ENCODE results near the gene SOX4.
A peak's percentile ranks its signal among the peaks of the same experiment; 100 is the strongest.

The SOX4 gene

DNA sequence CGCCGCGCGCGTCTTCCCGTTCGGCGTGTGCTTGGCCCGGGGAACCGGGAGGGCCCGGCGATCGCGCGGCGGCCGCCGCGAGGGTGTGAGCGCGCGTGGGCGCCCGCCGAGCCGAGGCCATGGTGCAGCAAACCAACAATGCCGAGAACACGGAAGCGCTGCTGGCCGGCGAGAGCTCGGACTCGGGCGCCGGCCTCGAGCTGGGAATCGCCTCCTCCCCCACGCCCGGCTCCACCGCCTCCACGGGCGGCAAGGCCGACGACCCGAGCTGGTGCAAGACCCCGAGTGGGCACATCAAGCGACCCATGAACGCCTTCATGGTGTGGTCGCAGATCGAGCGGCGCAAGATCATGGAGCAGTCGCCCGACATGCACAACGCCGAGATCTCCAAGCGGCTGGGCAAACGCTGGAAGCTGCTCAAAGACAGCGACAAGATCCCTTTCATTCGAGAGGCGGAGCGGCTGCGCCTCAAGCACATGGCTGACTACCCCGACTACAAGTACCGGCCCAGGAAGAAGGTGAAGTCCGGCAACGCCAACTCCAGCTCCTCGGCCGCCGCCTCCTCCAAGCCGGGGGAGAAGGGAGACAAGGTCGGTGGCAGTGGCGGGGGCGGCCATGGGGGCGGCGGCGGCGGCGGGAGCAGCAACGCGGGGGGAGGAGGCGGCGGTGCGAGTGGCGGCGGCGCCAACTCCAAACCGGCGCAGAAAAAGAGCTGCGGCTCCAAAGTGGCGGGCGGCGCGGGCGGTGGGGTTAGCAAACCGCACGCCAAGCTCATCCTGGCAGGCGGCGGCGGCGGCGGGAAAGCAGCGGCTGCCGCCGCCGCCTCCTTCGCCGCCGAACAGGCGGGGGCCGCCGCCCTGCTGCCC, 1.1 kb downstream of the SOX4 start:
- DNase-seq, result no peak

DNA sequence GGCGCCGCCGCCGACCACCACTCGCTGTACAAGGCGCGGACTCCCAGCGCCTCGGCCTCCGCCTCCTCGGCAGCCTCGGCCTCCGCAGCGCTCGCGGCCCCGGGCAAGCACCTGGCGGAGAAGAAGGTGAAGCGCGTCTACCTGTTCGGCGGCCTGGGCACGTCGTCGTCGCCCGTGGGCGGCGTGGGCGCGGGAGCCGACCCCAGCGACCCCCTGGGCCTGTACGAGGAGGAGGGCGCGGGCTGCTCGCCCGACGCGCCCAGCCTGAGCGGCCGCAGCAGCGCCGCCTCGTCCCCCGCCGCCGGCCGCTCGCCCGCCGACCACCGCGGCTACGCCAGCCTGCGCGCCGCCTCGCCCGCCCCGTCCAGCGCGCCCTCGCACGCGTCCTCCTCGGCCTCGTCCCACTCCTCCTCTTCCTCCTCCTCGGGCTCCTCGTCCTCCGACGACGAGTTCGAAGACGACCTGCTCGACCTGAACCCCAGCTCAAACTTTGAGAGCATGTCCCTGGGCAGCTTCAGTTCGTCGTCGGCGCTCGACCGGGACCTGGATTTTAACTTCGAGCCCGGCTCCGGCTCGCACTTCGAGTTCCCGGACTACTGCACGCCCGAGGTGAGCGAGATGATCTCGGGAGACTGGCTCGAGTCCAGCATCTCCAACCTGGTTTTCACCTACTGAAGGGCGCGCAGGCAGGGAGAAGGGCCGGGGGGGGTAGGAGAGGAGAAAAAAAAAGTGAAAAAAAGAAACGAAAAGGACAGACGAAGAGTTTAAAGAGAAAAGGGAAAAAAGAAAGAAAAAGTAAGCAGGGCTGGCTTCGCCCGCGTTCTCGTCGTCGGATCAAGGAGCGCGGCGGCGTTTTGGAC, 2.0 kb downstream of the SOX4 start:
- no peak for DNase-seq

DNA sequence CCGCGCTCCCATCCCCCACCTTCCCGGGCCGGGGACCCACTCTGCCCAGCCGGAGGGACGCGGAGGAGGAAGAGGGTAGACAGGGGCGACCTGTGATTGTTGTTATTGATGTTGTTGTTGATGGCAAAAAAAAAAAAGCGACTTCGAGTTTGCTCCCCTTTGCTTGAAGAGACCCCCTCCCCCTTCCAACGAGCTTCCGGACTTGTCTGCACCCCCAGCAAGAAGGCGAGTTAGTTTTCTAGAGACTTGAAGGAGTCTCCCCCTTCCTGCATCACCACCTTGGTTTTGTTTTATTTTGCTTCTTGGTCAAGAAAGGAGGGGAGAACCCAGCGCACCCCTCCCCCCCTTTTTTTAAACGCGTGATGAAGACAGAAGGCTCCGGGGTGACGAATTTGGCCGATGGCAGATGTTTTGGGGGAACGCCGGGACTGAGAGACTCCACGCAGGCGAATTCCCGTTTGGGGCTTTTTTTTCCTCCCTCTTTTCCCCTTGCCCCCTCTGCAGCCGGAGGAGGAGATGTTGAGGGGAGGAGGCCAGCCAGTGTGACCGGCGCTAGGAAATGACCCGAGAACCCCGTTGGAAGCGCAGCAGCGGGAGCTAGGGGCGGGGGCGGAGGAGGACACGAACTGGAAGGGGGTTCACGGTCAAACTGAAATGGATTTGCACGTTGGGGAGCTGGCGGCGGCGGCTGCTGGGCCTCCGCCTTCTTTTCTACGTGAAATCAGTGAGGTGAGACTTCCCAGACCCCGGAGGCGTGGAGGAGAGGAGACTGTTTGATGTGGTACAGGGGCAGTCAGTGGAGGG, 2.8 kb downstream of the SOX4 start:
- no peak for DNase-seq

DNA sequence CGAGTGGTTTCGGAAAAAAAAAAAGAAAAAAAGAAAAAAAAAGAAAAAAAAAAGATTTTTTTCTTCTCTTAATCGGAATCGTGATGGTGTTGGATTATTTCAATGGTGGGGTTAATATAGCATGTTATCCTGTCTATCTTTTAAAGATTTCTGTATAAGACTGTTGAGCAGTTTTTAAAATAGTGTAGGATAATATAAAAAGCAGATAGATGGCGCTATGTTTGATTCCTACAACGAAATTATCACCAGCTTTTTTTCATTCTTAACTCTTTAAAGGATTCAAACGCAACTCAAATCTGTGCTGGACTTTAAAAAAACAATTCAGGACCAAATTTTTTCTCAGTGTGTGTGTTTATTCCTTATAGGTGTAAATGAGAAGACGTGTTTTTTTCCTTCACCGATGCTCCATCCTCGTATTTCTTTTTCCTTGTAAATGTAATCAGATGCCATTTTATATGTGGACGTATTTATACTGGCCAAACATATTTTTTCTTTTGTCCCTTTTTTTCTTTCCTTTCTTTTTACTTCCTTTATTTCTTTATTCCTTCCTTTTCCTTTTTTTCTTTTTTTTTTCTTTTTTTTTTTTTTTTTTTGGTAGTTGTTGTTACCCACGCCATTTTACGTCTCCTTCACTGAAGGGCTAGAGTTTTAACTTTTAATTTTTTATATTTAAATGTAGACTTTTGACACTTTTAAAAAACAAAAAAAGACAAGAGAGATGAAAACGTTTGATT, 3.6 kb downstream of the SOX4 start:
- peak; percentile 37 for DNase-seq

DNA sequence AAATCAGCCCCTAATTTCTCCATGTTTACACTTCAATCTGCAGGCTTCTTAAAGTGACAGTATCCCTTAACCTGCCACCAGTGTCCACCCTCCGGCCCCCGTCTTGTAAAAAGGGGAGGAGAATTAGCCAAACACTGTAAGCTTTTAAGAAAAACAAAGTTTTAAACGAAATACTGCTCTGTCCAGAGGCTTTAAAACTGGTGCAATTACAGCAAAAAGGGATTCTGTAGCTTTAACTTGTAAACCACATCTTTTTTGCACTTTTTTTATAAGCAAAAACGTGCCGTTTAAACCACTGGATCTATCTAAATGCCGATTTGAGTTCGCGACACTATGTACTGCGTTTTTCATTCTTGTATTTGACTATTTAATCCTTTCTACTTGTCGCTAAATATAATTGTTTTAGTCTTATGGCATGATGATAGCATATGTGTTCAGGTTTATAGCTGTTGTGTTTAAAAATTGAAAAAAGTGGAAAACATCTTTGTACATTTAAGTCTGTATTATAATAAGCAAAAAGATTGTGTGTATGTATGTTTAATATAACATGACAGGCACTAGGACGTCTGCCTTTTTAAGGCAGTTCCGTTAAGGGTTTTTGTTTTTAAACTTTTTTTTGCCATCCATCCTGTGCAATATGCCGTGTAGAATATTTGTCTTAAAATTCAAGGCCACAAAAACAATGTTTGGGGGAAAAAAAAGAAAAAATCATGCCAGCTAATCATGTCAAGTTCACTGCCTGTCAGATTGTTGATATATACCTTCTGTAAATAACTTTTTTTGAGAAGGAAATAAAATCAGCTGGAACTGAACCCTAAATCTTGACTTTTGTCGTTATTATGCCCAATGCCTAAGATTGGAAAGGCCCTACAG, 4.5 kb downstream of the SOX4 start:
- no peak for DNase-seq

DNA sequence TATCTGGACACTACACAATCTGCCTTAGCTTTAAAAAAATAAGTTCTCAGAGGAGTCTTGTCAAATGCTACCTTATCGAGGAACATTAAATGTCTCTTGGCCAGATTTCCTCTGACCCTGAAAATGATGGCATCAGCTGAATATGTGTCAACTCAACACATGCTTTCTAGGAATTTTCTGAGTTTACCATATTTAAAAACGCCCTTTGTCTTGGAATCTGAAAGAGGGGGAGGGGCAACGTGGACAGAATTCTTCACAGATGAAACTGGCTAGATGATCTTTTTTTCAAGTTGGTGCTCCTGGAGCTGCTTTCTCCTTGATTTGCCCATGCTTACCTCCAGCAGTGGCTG, 5.1 kb downstream of the SOX4 start:
- DNase-seq, result no peak

DNA sequence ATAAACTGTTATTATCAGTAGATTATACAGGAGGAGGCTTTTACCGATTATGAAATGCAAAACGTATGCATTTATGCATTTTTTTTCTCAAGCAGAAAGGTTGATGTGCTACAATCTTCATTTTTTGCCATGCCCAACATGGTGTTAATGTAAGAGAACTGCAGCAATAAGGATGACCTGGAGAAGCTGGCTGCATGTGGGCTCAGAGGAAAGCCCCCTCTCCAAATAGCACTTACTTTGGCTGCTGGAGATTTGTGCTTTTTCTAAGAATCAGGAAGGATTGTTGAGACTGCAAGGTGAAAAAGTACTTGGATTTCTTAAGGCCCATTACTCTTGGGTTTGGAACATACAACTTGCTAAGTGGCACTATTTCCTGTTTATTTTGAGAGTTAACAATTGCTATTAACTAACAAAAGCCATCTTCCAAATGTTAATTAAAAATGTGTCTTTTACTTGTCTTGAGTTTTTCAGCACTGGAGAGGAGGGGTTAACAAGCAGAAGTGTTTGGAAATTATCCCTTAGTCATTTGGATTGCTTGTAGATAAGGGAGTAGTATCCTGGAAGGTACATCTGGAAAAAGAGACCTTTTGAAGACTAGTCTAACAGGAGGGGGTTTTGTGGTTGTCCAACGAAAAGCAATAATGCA, 5.6 kb downstream of the SOX4 start:
- DNase-seq, result no peak

DNA sequence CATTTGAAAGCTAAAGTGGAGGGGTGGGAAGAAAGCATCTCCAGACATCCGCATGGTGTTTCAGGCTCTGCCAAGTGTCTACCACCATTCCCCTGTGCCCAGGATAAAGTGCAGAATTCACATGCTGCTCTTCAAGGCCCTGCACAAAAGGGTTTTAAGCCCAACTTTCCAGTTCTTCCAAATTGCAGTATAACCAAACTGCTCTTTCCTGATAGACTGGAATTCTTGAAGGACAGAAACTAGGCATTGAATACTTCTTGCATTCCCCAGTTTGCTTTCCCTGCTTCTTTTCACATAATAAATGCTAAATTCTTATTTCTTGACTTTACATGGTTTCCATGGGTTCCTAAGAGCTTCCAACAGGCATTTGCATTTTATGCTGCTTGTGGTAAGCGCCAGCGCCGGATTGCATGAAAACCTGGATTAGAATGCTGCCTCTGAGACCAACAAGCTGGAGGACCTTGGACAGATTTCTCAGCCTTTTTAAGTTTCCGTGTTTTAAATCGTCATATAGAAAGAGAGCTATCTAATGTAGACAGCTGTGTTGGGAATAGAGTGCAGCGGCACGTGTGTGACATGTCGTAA, 7.9 kb downstream of the SOX4 start:
- no peak for DNase-seq

DNA sequence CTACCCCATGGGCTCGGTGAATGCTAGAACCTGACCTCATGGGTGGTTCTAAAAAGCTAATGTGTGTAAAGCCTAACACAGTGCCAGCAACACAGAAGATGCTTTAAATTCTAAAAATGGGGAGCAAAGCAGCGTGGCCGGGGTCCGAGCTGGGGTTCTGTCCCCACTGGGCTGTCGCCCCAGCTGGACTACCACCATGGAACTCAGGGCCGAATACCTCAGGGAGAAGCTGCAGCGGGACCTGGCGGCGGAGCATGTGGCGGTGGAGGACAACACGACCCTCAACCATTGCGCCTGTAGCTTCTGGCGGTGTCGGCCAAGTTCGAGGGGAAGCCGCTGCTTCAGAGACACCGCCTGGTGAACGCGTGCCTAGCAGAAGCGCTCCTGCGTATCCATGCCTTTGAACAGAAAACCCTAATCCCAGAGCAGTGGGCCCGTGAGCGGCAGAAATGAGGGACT, 8.4 kb downstream of the SOX4 start:
- no peak for DNase-seq

DNA sequence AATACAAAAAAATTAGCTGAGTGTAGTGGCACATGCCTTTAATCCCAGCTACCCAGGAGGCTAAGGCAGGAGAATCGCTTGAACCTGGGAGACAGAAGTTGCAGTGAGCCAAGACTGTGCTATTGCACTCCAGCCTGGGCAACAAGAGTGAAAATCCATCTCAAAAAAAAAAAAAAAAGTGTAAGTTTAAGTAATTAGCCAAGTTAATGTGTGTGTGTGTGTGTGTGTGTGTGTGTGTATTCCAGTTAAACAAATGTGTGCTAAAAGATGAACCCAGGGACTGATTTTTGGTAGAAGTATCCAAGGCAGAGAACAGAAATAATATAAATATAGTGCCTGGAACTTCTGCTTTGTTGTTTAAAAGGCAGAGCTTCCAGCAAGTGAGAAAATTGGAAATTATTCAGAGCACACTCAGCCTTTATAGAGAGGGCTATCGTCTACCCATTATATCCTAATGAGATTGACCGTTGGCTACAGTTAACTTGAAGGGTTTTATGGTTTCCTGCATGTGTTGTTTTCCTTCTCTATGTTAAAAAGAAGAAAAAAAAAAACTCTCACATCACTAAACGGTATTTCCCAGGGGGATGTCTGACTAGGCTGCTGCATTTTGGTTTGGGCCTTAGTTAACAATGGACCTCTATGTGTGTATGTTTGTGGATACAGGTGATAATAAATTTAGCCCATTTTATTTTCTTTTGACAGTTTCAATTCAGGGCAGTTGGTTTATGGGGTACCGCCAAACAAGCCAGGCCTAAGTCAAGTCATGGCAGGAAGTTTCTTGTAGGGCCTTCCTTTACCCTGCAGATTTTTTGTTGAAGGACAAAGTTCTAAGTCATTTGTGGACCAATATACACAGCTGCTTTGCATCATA, 9.8 kb downstream of the SOX4 start:
- DNase-seq, result peak; percentile 67

DNA sequence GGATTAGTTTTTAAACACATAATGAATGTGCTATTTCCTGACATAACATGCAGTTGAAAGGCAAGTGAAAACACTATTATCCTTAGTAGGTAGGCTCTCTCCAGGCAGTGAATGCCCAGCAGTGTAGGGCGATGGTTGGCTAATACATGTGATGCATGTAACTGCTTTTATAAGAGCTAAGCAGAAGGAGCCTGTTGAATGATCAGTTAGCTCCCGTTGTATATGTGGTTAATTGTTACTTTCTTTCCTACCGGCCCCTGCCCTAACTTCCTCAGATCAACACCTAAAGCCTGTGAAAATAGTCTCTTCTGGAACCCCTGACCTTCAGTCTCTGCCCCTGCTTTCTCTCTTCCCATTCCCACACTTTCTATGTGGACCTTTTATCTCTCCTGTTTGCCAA, 10.5 kb downstream of the SOX4 start:
- DNase-seq, result no peak

DNA sequence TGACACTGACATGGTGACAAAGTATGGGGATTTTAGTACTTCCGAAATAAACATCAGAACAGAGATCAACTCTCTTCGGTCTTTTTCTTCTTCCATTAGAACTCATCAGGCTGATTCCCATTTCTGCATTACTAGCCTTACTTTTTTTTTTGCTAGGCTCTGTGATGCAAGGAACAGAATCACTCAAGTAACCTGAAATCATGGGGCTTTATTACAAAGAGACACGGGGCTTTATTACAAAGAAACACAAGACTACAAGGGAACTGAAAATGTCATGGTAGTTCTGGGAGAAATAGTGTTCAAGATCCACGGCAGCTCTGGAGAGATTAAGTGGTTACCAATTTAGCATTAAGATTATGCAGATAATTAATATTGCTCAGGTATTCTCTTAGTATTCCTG, 11.6 kb downstream of the SOX4 start:
- no peak for DNase-seq

DNA sequence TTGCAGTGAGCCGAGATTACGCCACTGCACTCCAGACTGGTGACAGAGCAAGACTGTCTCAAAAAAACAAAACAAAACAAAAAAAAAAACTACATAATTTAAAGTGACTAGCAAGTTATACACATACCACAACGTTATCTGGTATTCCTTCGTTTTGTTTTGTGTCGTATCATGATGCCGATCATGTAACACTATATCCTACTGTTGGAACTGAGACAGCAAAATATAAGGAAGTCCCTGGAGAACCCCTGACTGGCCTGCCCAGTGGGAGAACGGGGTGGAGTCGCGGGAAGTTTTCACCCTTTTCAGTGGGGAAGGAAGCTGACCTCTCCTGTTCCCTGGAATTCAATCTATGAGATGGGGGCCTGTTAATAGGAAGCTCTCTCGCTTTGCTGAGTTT, 15.1 kb downstream of the SOX4 start:
- no peak for DNase-seq

DNA sequence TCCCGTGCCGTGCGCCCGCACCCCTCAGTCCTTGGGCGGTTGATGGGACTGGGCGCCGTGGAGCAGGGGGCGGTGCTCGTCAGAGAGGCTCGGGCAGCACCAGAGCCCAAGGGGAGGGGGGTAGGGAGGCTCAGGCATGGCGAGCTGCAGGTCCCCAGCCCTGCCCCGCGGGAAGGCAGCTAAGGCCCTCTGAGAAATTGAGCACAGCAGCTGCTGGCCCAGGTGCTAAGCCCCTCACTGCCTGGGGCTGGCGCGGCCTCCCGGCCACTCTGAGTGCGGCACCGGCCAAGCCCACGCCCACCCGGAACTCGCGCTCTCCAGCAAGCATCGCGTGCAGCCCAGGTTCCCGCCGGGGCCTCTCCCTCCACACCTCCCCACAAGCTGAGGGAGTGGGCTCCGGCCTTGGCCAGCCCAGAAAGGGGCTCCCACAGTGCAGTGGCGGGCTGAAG, 16.4 kb downstream of the SOX4 start:
- DNase-seq, result no peak

DNA sequence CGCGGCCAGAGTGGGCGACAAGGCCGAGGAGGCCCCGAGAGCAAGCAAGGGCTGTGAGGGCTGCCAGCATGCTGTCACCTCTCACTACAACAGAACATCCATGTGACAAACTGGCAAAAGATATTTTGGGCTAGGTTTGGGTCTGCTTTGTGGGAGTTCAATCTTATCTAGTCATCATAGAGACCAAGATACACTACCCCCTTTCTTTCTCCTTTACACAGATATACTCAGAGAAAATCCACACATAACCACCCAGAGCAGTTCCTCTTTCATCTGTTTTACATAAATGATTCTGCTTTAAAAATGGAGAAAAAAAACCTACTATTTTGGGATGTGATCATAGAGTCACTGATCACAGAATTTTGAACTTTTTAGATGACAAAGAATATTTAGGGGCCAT, 16.8 kb downstream of the SOX4 start:
- DNase-seq, result no peak

DNA sequence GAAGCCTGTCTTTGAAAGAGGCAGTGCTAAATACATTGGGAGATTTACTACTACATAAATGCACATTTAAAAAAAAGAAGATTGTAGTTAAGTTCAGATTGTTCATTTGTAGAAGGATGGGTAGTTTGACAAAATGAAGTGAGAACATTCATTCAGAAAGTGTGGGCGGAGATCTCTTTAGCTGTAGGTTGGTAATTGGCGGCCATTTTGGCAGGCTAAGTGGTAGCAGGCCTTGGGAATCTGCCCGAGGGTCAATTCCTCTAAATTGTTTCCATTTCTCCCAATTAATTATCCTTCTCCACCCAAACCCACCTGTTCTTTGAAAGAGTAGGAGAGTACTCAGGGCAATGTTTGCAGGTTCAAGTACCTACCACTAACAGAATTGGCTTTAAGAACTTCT, 17.9 kb downstream of the SOX4 start:
- no peak for DNase-seq

DNA sequence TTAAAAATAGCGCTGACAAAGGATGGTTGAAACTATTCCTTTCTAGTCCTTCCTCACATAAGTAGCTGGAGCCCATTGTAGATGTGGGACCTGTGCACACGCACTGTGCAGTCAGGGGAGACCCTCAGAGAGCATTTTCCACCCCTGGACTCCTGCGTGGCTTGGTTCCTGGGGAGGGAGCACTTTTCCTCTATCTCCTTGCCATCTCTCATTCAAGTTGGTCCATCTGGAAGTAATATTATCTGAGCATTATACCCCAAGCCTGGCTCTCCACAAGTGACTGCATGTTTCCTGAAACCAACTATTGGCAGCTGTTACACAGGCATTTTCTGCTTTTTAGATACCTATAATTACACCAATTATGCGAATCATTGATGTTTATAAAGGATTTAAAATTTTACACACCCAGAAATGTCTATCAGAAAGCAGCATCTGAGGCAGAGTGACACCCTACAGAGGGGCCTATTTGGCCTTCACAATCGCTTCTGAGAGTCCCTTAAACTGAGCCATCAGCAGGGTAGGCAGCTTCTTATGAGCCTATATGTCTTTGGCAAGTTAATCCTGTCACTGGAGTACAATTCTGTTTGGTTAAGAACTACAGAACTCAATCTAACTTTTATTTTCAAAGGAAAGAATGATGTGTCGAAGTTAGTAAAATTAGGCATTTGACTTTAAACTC, 18.7 kb downstream of the SOX4 start:
- no peak for DNase-seq

DNA sequence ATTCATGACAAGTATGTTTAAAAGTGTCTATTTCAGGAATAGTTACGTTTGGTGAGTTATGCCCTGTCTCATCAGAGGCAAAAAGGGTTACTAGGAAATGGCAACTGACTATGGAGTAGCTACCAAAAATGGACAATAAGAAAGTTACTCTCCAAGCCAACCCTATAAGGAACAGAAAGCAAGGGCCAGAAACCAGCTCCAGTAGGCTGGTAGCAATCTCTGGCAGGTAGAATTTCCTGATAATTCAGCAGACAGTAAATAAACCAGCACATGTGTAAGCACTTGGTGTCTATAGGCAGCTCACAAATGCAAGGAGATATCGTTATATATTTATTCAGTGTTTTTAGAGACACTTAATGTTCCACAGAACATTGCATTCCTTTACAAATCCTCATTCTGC, 20.3 kb downstream of the SOX4 start:
- no peak for DNase-seq

DNA sequence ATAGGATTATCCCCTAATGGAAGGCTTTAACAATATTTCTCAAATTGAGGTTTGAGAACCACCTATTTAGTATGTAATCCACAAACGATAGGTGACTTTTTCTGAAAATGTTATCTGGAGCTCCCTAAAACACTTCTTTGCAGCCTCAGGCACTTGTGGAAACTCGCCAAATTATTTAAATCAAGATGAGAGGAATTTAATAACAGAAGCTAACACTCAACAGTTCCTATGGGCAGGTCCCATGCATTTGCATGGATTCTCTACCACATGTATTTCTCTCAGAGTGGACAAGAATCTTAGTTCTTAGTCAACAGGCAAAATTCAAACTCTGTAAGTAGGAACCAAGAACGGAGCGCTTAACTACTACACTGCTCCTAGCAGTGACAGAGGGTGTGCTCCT, 20.7 kb downstream of the SOX4 start:
- no peak for DNase-seq

Measured in KG1 (cell line).